SK-N-SH (cell line): ENCODE data around the gene AK6. TPM values are rescaled to one million over a fixed set of nuclear protein-coding genes. Genes with fewer than 3 reads are reported as not detected.

Experiments used
- polyA plus RNA-seq, 3 experiments: library from polyadenylated mRNA; depleted of rRNA; stranded (reverse); fragments of >200 nt; gene quantifications; 2 replicates each; pipeline ENCODE4 v1.2.3, GENCODE V29; 2012

AK6 gene
- polyA plus RNA-seq, 1 of the 3 experiments (the other 2 are of a cell fraction): 12.9 TPM

Other genes starting within 250 kb of the AK6 start
- gene CCNB1, start 202.4 kb downstream of the AK6 start, polyA plus RNA-seq (2012; rRNA removed): 67.8 and 78.6 TPM in 2 replicates
- gene CENPH, start 179.9 kb downstream of the AK6 start, polyA plus RNA-seq (2012; rRNA removed): 12.8 and 14.6 TPM in 2 replicates
- gene CDK7, start 134.6 kb downstream of the AK6 start, polyA plus RNA-seq (2012; rRNA removed): 44.2 and 62.1 TPM in 2 replicates
- 1.7 and 2.3 TPM in 2 replicates for gene CCDC125, start 36.7 kb downstream of the AK6 start, polyA plus RNA-seq (2012; rRNA removed)
- 106 and 138 TPM in 2 replicates for gene TAF9, start within 50 bp of the AK6 start, polyA plus RNA-seq (2012; rRNA removed)
- 15.4 and 16.9 TPM in 2 replicates for gene RAD17, start 298 bp upstream of the AK6 start, polyA plus RNA-seq (2012; rRNA removed)
- 0.07 TPM in 1 of 2 replicates, not detected in the other for gene MARVELD2, start 45.6 kb upstream of the AK6 start, polyA plus RNA-seq (2012; rRNA removed)
- 6.5 and 7.4 TPM in 2 replicates for gene OCLN, start 123.3 kb upstream of the AK6 start, polyA plus RNA-seq (2012; rRNA removed)
- gene GTF2H2C, start 190.7 kb upstream of the AK6 start, polyA plus RNA-seq (2012; rRNA removed): 23.4 and 24.9 TPM in 2 replicates